Fibroblast of mammary gland (primary cell): ENCODE results near the gene METAP2.

Source experiments
- DNase-seq: peaks from one replicate; pipeline ENCODE4 v3.0.0-alpha.2; 2010; ENCODE audit warnings: low read depth
- H3K4me3 ChIP-seq: 2 replicates; pipeline ENCODE4 v1.5.1; 2011; ENCODE audit warnings: low read depth, mild to moderate bottlenecking, low read length, moderate library complexity; ENCODE audit not compliant: control insufficient read depth
- TF ChIP-seq, protein P1 (sequence below): conservative IDR thresholded peaks from 2 replicates; pipeline ENCODE4 v1.5.1; 2011; ENCODE audit warnings: low read depth, low read length, inconsistent platforms; ENCODE audit not compliant: control insufficient read depth, insufficient read depth

METAP2 gene

DNA sequence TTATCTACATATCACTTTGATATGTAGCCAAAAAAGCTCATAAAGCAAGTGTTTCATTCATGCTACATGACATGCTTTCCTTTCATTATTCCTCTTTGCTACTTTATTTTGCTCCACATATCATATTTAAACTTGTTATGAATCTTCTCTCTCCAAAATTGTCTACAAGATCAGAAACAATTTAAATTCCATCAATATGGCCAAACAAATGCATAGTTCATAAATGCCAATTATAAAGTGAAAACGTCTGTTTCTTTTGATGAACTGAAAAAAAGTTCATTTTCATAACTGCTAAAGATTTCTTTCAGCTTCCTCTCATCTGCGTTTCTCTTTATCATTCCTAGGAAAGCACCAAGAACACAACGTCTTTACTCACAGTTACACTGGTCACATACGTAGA, 54.5 kb downstream of the METAP2 start:
- H3K4me3 ChIP-seq, result no peak overlapping the region
- DNase-seq, result no peak
- TF ChIP-seq, protein P1, sequence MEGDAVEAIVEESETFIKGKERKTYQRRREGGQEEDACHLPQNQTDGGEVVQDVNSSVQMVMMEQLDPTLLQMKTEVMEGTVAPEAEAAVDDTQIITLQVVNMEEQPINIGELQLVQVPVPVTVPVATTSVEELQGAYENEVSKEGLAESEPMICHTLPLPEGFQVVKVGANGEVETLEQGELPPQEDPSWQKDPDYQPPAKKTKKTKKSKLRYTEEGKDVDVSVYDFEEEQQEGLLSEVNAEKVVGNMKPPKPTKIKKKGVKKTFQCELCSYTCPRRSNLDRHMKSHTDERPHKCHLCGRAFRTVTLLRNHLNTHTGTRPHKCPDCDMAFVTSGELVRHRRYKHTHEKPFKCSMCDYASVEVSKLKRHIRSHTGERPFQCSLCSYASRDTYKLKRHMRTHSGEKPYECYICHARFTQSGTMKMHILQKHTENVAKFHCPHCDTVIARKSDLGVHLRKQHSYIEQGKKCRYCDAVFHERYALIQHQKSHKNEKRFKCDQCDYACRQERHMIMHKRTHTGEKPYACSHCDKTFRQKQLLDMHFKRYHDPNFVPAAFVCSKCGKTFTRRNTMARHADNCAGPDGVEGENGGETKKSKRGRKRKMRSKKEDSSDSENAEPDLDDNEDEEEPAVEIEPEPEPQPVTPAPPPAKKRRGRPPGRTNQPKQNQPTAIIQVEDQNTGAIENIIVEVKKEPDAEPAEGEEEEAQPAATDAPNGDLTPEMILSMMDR, result no peak

DNA sequence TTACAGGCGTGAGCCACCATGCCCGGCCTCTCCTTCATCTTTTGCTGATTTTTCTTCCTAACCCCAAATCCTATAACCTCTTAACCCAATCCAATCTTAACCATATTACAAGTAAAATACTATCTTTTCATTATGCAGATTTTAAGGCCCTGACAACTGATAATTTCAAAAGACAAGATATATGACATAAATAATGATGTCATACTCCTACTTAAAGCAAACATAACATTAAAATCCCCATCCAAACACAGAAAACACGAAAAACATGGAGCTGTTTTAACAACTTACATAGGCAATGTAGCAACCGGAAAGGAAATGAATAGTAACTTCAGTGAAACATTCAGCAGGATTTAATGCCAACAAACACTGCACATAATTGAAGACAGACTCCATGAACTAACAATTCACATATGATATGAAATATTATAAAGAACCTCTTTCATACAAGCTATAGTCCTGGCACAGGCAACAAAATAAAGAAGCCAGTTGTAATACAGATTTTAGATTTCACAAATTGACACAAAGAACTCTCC, 55.8 kb downstream of the METAP2 start:
- no peak overlapping the region for H3K4me3 ChIP-seq
- TF ChIP-seq, protein P1, result no peak
- DNase-seq, result peak; percentile 18

DNA sequence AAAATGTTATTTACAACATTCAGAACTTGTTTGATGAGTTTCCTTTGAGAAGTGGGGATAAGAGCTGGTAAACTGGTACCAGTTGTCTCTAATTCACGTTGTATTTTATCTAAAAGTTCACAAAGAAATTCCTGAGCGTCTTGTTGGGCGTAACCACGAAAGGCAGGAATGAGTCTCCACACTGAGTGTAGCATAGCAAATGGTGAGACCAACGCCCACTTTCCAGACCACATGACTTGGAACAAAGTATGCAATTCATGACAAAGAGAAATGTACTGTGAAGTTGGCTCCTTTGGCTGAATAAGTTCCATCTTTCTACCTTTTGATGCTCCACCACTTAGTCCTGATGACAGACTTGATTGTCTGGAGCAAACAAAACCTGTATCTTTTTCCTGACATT, 58.9 kb downstream of the METAP2 start:
- peak; percentile 57 for DNase-seq
- no peak overlapping the region for H3K4me3 ChIP-seq
- TF ChIP-seq, protein P1, result no peak

DNA sequence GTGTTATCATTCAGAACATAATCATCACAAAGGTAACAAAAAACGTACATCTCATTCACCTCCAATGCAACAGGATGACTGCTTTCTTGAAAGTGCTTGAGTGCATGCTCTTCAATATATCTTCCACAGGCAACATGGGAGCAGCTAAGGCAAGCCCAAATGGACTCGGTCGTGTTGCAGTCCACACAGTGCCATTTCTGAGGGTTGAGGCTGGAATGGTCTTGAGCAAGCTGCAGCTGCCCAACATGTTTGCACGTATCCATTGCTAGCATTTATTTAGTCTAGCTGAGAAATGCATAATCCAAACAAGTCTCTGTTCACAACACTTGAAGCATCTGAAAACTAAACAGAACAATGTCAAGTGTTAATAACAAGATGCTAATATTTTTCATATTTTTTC, 60.0 kb downstream of the METAP2 start:
- TF ChIP-seq, protein P1, result no peak
- H3K4me3 ChIP-seq, result no peak overlapping the region
- DNase-seq, result no peak

DNA sequence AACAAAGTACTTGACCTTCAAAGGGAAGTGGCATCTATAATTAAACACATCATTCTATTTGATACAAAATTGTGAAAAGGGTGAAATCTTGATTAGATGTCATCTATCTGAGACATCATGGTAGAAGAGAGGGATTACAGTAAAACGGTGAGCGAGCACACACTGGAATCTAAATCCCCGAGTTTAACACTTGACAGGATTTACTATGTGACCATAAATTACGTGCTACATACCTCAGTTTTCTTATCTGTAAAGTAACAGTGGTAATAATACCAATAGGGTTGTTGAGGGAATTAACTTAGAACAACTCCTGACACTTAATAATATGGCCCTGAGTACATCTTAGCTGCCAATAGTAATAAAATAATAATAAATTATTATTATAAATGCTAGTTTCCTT, 64.1 kb downstream of the METAP2 start:
- no peak for DNase-seq
- TF ChIP-seq, protein P1, result no peak

DNA sequence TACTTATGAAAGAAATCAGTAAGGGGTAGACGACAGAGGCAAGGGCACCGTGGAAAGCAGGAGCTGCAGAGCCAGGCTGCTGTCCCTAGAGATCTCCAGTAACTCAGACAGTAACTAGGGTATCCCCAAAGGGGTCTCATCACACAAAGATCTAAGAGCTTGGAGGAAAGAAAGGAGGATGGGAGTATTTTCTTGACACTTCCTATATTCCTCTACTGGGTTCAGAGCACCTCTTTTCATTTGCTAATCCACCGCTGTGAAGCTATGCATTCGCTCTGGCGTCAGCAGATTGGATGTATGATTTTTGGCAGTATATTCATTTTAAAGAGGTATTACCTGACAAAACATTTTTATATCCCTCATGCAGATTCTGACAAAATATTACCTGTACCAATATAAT, 64.7 kb downstream of the METAP2 start:
- TF ChIP-seq, protein P1, result no peak
- H3K4me3 ChIP-seq, result no peak overlapping the region
- no peak for DNase-seq

More for the DNA sequence above, 64.1 kb downstream of the METAP2 start:
- H3K4me3 ChIP-seq, result no peak overlapping the region

DNA sequence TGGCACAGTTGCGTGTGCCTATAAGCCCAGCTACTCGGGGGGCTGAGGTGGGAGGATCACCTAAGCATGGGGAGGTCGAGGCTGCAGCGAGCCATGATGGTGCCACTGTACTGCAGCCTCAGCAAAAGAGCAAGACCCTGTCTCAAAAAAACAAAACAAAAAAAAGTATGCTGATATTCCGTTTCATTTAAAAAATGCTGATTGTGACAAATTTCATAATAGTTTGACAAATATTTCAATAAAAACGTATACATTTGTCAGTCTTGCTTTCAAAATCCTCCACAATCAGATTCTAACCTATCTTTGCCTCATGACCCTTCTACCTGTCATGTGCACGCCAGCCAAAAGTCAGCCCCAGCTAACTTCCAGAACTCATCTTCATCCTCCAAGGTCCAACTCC, 67.5 kb downstream of the METAP2 start:
- TF ChIP-seq, protein P1, result no peak
- DNase-seq, result no peak
- no peak overlapping the region for H3K4me3 ChIP-seq
